Tibial nerve (tissue), 4 donors: ENCODE data around the gene IRGQ. TPM values are rescaled to one million over a fixed set of nuclear protein-coding genes. Genes with fewer than 3 reads are reported as not detected.
A peak's percentile ranks its signal among the peaks of the same experiment; 100 is the strongest.

Source experiments
- DNase-seq, 2 donors: peaks; one replicate each; pipeline ENCODE4 v3.0.0-alpha.2; 2019; ENCODE audit warnings: low spot score in 2 of 2
- H3K27ac ChIP-seq, 4 donors: fragments of 200-600 bp; sonication (generic) in 3 of 4; one replicate each; pipeline ENCODE4 v1.5.1; 2017 to 2019; ENCODE audit warnings: mild to moderate bottlenecking in 1 of 4
- H3K27me3 ChIP-seq, 2 donors: fragments of 200-600 bp; sonication (generic) in 1 of 2; one replicate each; pipeline versions ENCODE4 v1.5.1 to v1.6.0; 2017 to 2019
- H3K36me3 ChIP-seq, 3 donors: fragments of 200-600 bp; sonication (generic); one replicate each; pipeline ENCODE4 v1.5.1; 2018 to 2019
- H3K4me1 ChIP-seq, 4 donors: fragments of 200-600 bp; sonication (generic) in 3 of 4; one replicate each; pipeline ENCODE4 v1.5.1; 2017 to 2019
- H3K4me3 ChIP-seq, 4 donors: fragments of 200-600 bp; sonication (generic) in 3 of 4; one replicate each; pipeline ENCODE4 v1.5.1; 2017 to 2019; ENCODE audit warnings: mild to moderate bottlenecking in 1 of 4, moderate library complexity in 1 of 4
- H3K9me3 ChIP-seq, 4 donors: fragments of 200-600 bp; sonication (generic) in 3 of 4; one replicate each; pipeline ENCODE4 v1.5.1; 2017 to 2019
- CTCF ChIP-seq, 5 experiments: fragments of 200-600 bp in 3 of 5; fragments of 450-650 bp in 2 of 5; sonication (generic) in 3 of 5; IDR thresholded peaks; one replicate each; pipeline ENCODE4 v1.5.1; 2016 to 2019; ENCODE audit warnings: antibody characterized with exemption in 5 of 5, mild to moderate bottlenecking in 3 of 5, moderate library complexity in 2 of 5
- EP300 ChIP-seq, 2 donors: sonication (generic); formaldehyde crosslinking; IDR thresholded peaks; one replicate each; pipeline ENCODE4 v1.6.1; 2017; ENCODE audit warnings: antibody characterized with exemption in 2 of 2, mild to moderate bottlenecking in 1 of 2
- POLR2A ChIP-seq, 2 donors: fragments of 450-650 bp; IDR thresholded peaks; one replicate each; pipeline ENCODE4 v1.6.1; 2017; ENCODE audit warnings: antibody characterized with exemption in 2 of 2, mild to moderate bottlenecking in 2 of 2, moderate library complexity in 2 of 2
- WGBS, 2 donors: methylation state at CpG; one replicate each; pipeline ENCODE4 v1.1.5; 2018; 5-methylcytosine and 5-hydroxymethylcytosine counted together
- total RNA-seq, 4 donors: library from RNA; depleted of rRNA; stranded (reverse); fragments of >200 nt; gene quantifications; one replicate each; pipeline ENCODE4 v1.1.0, GENCODE V29; 2016

IRGQ gene
- total RNA-seq, 4 donors from 2014 or later = 21.6 to 26.1 (median 23.6) TPM

GRCh38 chr19:43578787-43579186, 17.1 kb downstream of the IRGQ start:
- H3K27me3 ChIP-seq = no peaks in the 10 kb centered on the region
- H3K36me3 ChIP-seq = no peaks in the 10 kb centered on the region
- no peaks in the 10 kb centered on the region for H3K9me3 ChIP-seq
- H3K4me3 ChIP-seq = no peak overlapping the region
- DNase-seq = no peak
- peaks cover 0 to 52% (median 20%) of the 10 kb centered on the region in 4 donors for H3K4me1 ChIP-seq
- WGBS, 2 donors = 85 to 88% methylated on average over 3 of the region's 3 CpGs
- H3K27ac ChIP-seq = no peak overlapping the region
- TF ChIP-seq POLR2A (IDR thresholded peaks at IDR 0.05) (no peak), CTCF (IDR thresholded peaks at IDR 0.05) (no peak), EP300 (IDR thresholded peaks at IDR 0.05) (no peak)

- Histone ChIP-seq H3K36me3 (peaks cover 0 to 13% (median 0%) of the 10 kb centered on the region in 3 donors), H3K9me3 (no peaks in the 10 kb centered on the region), H3K4me1 (peaks cover 0 to 56% (median 22%) of the 10 kb centered on the region in 4 donors), H3K27ac (peak overlapping the region; percentile 60 to 91 (median 90)), H3K4me3 (peak overlapping the region; percentile 25 to 92 (median 78)), H3K27me3 (no peaks in the 10 kb centered on the region)
- DNase-seq = no peak
- WGBS, 2 donors = 65 to 67% methylated on average over 37 of the region's 37 CpGs
- TF ChIP-seq EP300 (IDR thresholded peaks at IDR 0.05) (no peak), POLR2A (IDR thresholded peaks at IDR 0.05) (no peak), CTCF (IDR thresholded peaks at IDR 0.05) (no peak)
These were observed 19.7 kb downstream of the IRGQ start for GRCh38 chr19:43575955-43576878.

- WGBS, 2 donors = 0 to 1% methylated on average over 32 to 35 of the region's 51 CpGs
- Histone ChIP-seq H3K4me1 (peaks cover 0 to 55% (median 19%) of the 10 kb centered on the region in 4 donors), H3K27ac (peak within 1 kb of the TSS; percentile 60 to 91 (median 90)), H3K4me3 (peak within 1 kb of the TSS; percentile 57 to 92 (median 78)), H3K36me3 (peaks cover 0 to 22% (median 0%) of the 10 kb centered on the region in 3 donors), H3K27me3 (no peaks in the 10 kb centered on the region), H3K9me3 (no peaks in the 10 kb centered on the region)
- DNase-seq = peak; percentile 95 to 97
- TF ChIP-seq POLR2A (IDR thresholded peaks at IDR 0.05) (peak in 1 of 2 donors; percentile 56), CTCF (IDR thresholded peaks at IDR 0.05) (peak in 1 of 5 experiments; percentile 23), EP300 (IDR thresholded peaks at IDR 0.05) (peak; percentile 83 to 99)
These were observed 20.6 kb downstream of the IRGQ start, which contains the start of the genes PINLYP and XRCC1 for GRCh38 chr19:43575156-43575950. PINLYP (plus strand) TSS chr19:43575801; CDS start chr19:43577192, 1,391 bp downstream. XRCC1 (minus strand) TSS chr19:43575527; CDS start chr19:43575458, 69 bp downstream.

- TF ChIP-seq EP300 (IDR thresholded peaks at IDR 0.05) (no peak), POLR2A (IDR thresholded peaks at IDR 0.05) (no peak), CTCF (IDR thresholded peaks at IDR 0.05) (no peak)
These were observed 21.3 kb downstream of the IRGQ start for GRCh38 chr19:43574424-43575155.

More at GRCh38 chr19:43574424-43575155, 21.3 kb downstream of the IRGQ start:
- Histone ChIP-seq H3K9me3 (no peaks in the 10 kb centered on the region), H3K27ac (peak overlapping the region; percentile 60 to 91 (median 90)), H3K4me3 (peak overlapping the region; percentile 57 to 92 (median 78)), H3K4me1 (peaks cover 0 to 54% (median 17%) of the 10 kb centered on the region in 4 donors), H3K27me3 (no peaks in the 10 kb centered on the region), H3K36me3 (peaks cover 0 to 29% (median 0%) of the 10 kb centered on the region in 3 donors)
- no peak for DNase-seq
- 29 to 33% methylated on average over 12 of the region's 12 CpGs for WGBS, 2 donors
